ENCODE data around the gene SPINK6.

- TF ChIP-seq CEBPB (IDR thresholded peaks at IDR 0.05) (no peak), EP300 (IDR thresholded peaks at IDR 0.05; ENCODE audit: borderline replicate concordance) (no peak), MAX (IDR thresholded peaks at IDR 0.05) (no peak), REST (IDR thresholded peaks at IDR 0.05; ENCODE audit: low read depth) (no peak), NFIC (IDR thresholded peaks at IDR 0.05) (no peak), TEAD4 (IDR thresholded peaks at IDR 0.05) (no peak), ZBTB7A (IDR thresholded peaks at IDR 0.05; ENCODE audit: low read depth) (no peak), RAD21 (IDR thresholded peaks at IDR 0.05; ENCODE audit: low read depth) (no peak), CREB1 (IDR thresholded peaks at IDR 0.05; ENCODE audit: low read depth) (no peak), YY1 (IDR thresholded peaks at IDR 0.05; ENCODE audit: low read depth) (no peak), FOXM1 (IDR thresholded peaks at IDR 0.05; ENCODE audit: borderline replicate concordance, low read depth) (no peak)
- TF ChIP-seq, protein P1, sequence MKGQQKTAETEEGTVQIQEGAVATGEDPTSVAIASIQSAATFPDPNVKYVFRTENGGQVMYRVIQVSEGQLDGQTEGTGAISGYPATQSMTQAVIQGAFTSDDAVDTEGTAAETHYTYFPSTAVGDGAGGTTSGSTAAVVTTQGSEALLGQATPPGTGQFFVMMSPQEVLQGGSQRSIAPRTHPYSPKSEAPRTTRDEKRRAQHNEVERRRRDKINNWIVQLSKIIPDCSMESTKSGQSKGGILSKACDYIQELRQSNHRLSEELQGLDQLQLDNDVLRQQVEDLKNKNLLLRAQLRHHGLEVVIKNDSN (IDR thresholded peaks at IDR 0.05), result no peak
Measured at GRCh38 chr5:148261221-148261620, 58.4 kb downstream of the SPINK6 start.

Measured in Ishikawa (cell line).